ENCODE results near the gene DDX5. TPM values are rescaled to one million over a fixed set of nuclear protein-coding genes. Genes with fewer than 3 reads are reported as not detected.
"Not testable (repeated sequence)": the region's sequence is repeated elsewhere in the genome, so short reads cannot be mapped to it uniquely, and the experiment has no call there.

The DDX5 gene
- total RNA-seq, 1 experiment from 2014 or later: 402 TPM

DNA sequence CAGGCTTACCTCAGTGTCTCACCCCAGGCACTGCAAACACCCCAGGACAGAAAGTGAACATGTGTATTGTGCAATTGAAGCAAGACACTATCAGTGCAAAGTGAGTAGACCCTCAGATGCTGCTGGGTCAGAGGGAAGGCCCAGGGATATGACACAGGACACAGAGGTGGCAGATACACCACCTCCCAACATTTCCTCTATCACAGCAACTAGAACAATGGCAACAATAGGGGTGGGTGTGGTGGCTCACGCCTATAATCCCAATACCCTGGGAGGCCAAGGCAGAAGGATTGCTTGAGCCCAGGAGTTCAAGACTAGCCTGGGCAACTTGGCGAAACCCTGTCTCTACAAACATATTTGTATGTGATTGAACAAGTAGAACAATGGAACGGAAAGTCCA, 34.6 kb downstream of the DDX5 start:
- no TSS peak for BruUV-seq (replicated peaks)

DNA sequence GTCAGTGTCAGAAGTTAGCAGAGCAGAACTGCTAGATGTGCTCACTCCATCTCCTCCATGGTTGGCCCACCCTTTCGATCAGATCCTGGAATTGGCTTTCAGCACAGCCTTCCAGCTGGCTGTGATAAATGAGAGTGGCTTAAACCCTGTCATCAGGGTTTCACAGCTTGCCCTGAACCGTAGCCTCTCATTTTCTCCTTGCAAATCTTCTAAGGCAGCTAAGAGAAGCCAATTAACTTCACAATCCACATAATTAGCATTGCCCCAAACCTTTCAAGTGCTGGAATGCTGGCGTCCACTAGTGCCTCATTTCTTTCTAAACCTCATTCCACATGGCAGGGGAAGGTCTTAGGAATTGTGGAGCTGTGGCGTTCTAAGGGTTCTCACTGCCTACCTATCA, 35.5 kb downstream of the DDX5 start:
- Histone ChIP-seq H3K4me2 (no peak overlapping the region), H3K4me3 (no peak overlapping the region), H3K4me1 (replicated peaks; ENCODE audit: insufficient read depth) (no peaks in the 10 kb centered on the region), H3K79me2 (ENCODE audit: low read depth) (no peaks in the 10 kb centered on the region), H2AFZ (no peak overlapping the region), H3K9me3 (ENCODE audit: insufficient read depth, low read depth) (no peaks in the 10 kb centered on the region), H3K27me3 (ENCODE audit: insufficient read depth, low read depth) (no peaks in the 10 kb centered on the region), H4K20me1 (ENCODE audit: insufficient read depth) (no peaks in the 10 kb centered on the region), H3F3A (ENCODE audit: insufficient read depth, low read depth) (peaks cover 9% of the 10 kb centered on the region; the same call in 1 of the 2 replicates), H3K27ac (no peak overlapping the region), H3K9me2 (ENCODE audit: insufficient read depth) (no peaks in the 10 kb centered on the region), H3K36me3 (ENCODE audit: low read depth) (peaks cover 9% of the 10 kb centered on the region; the same call in 1 of the 2 replicates)
- intact Hi-C loops (cut with micrococcal nuclease; ENCODE audit: unreplicated experiment): no loop called here
- POLR2A ChIA-PET (ENCODE audit: unreplicated experiment): no interaction called here
- TF ChIP-seq, protein P1, sequence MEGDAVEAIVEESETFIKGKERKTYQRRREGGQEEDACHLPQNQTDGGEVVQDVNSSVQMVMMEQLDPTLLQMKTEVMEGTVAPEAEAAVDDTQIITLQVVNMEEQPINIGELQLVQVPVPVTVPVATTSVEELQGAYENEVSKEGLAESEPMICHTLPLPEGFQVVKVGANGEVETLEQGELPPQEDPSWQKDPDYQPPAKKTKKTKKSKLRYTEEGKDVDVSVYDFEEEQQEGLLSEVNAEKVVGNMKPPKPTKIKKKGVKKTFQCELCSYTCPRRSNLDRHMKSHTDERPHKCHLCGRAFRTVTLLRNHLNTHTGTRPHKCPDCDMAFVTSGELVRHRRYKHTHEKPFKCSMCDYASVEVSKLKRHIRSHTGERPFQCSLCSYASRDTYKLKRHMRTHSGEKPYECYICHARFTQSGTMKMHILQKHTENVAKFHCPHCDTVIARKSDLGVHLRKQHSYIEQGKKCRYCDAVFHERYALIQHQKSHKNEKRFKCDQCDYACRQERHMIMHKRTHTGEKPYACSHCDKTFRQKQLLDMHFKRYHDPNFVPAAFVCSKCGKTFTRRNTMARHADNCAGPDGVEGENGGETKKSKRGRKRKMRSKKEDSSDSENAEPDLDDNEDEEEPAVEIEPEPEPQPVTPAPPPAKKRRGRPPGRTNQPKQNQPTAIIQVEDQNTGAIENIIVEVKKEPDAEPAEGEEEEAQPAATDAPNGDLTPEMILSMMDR (conservative IDR thresholded peaks at IDR 0.05): no peak
- CTCF ChIA-PET: no interaction called here
- no peak for DNase-seq
- no TSS peak for BruUV-seq (replicated peaks)

More for the DNA sequence above, 34.6 kb downstream of the DDX5 start:
- intact Hi-C loops (cut with micrococcal nuclease; ENCODE audit: unreplicated experiment): no loop called here
- H3K79me2 ChIP-seq (ENCODE audit: low read depth): no peaks in the 10 kb centered on the region
- no peak for TF ChIP-seq EZH2 (IDR thresholded peaks at IDR 0.05; ENCODE audit: low read depth)
- TF ChIP-seq, protein P1 (conservative IDR thresholded peaks at IDR 0.05): no peak
- ChIA-PET CTCF (no interaction called here), POLR2A (ENCODE audit: unreplicated experiment) (no interaction called here)
- H2AFZ ChIP-seq: no peak overlapping the region
- no peaks in the 10 kb centered on the region for H4K20me1 ChIP-seq (ENCODE audit: insufficient read depth)
- no peak overlapping the region for H3K27ac ChIP-seq
- H3K36me3 ChIP-seq (ENCODE audit: low read depth): peaks cover 9% of the 10 kb centered on the region; the same call in 1 of the 2 replicates
- H3K4me3 ChIP-seq: no peak overlapping the region
- no peaks in the 10 kb centered on the region for H3K4me1 ChIP-seq (replicated peaks; ENCODE audit: insufficient read depth)
- H3K27me3 ChIP-seq (ENCODE audit: insufficient read depth, low read depth): no peaks in the 10 kb centered on the region
- peaks cover 9% of the 10 kb centered on the region; the same call in 1 of the 2 replicates for H3F3A ChIP-seq (ENCODE audit: insufficient read depth, low read depth)
- H3K4me2 ChIP-seq: no peak overlapping the region
- no peaks in the 10 kb centered on the region for H3K9me2 ChIP-seq (ENCODE audit: insufficient read depth)
- no peak for DNase-seq
- no peaks in the 10 kb centered on the region for H3K9me3 ChIP-seq (ENCODE audit: insufficient read depth, low read depth)

DNA sequence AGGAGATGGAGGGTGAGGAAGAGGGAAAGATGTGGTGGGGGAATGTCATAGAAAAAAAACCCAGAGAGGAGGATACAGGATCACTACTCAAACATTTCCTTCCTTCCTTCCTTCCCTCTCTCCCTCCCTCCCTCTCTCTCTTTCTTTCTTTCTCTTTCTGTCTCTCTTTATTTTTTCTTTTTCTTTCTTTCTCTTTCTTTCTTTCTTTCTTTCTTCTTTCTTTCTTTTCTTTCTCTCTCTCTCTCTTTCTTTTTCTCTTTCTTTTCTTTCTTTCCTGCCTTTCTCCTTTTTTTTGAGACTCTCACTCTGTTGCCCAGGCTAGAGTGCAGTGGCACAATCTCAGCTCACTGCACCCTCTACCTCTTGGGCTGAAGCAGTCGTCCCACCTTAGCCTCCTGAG, 39.3 kb downstream of the DDX5 start:
- H3K27ac ChIP-seq; H2AFZ ChIP-seq; H3K4me3 ChIP-seq; H3K4me2 ChIP-seq; H3K4me1 ChIP-seq (replicated peaks; ENCODE audit: insufficient read depth); H4K20me1 ChIP-seq (ENCODE audit: insufficient read depth); intact Hi-C loops (cut with micrococcal nuclease; ENCODE audit: unreplicated experiment); H3K27me3 ChIP-seq (ENCODE audit: insufficient read depth, low read depth); DNase-seq; BruUV-seq (replicated peaks); CTCF ChIA-PET; H3K9me2 ChIP-seq (ENCODE audit: insufficient read depth); H3F3A ChIP-seq (ENCODE audit: insufficient read depth, low read depth); H3K79me2 ChIP-seq (ENCODE audit: low read depth); H3K9me3 ChIP-seq (ENCODE audit: insufficient read depth, low read depth): not testable (repeated sequence)
- peaks cover 13% of the 10 kb centered on the region; the same call in 1 of the 2 replicates for H3K36me3 ChIP-seq (ENCODE audit: low read depth)
- POLR2A ChIA-PET (ENCODE audit: unreplicated experiment): interaction anchor here (0.7 kb wide), 1 partner anchor 319 kb away, joined by 3 read pairs; no protein-coding TSS in a partner anchor

Data from PC-9 (cell line).